ENCODE results near the gene SAT2. TPM values are rescaled to one million over a fixed set of nuclear protein-coding genes. Genes with fewer than 3 reads are reported as not detected.

The SAT2 gene
- total and polyA plus RNA-seq, 2 of the 13 experiments (the other 11 are each of a cell fraction or from before 2014, with no cell fraction given), result 37.6 to 93.7 TPM

- no TSS peak for BruUV-seq (replicated peaks)
- 100% methylated on average over 2 of the region's 2 CpGs for WGBS (ENCODE audit: low lambda C conversion rate)
- FAIRE-seq, result no peak
Measured at GRCh38 chr17:7610641-7611040, 17.0 kb downstream of the SAT2 start.

DNA sequence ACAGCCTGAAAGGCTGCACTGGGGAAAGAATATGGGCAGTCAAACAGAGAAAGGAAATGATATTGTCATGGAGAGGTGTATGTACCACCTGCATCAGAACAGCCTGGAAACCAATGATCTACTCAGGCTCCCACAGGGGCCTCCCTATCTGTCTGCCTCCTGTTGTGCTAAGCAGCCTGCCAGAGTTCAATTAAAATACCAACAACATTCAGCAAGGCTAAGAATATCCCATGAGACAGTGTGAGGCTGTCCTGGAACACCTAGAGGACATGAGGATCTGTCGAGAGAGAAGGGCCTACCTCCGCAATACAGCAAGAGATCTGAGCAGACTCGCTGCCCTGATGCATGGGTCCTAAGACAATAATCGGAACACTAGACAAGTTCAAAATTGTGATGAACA lies 21.3 kb downstream of the SAT2 start:
- no peak overlapping the region for H3K4me3 ChIP-seq (replicated peaks in 1 of 3; ENCODE audit: insufficient read depth in 1 of 3, low read depth in 2 of 3, low read length in 3 of 3)
- H3K27ac ChIP-seq (ENCODE audit: extremely low read length, insufficient read depth, low read length), result no peak overlapping the region
- H3K4me1 ChIP-seq (ENCODE audit: insufficient read depth, low read length), result peaks cover 10% of the 10 kb centered on the region
- intact Hi-C loops (cut with micrococcal nuclease; ENCODE audit: unreplicated experiment), result no loop called here
- no peak overlapping the region for H3K4me2 ChIP-seq (ENCODE audit: low read depth, low read length)
- no peaks in the 10 kb centered on the region for H3K27me3 ChIP-seq (ENCODE audit: control insufficient read depth in 1 of 2, insufficient read depth in 2 of 2, low read length in 2 of 2)
- ChIA-PET CTCF (ENCODE audit: low intra/inter-chr PET ratio, low total read pairs) (no interaction called here), POLR2A (no interaction called here)
- ATAC-seq (no peak), FAIRE-seq (no peak), DNase-seq (ENCODE audit: low spot score) (no peak)
- in situ Hi-C loops (cut with HindIII; ENCODE audit: extremely low pct_ligation_motif_present, low pct_unique_long_range_greater_than_20kb), result no loop called here
- no peak overlapping the region for H3K9ac ChIP-seq (ENCODE audit: insufficient read depth, low read depth, low read length)
- peaks cover 16 to 44% of the 10 kb centered on the region in 2 experiments for H3K36me3 ChIP-seq (replicated peaks in 1 of 2; ENCODE audit: control insufficient read depth in 1 of 2, insufficient read depth in 2 of 2, low read length in 2 of 2)
- H2AFZ ChIP-seq (ENCODE audit: low read length), result no peak overlapping the region
- BruUV-seq (replicated peaks), result no TSS peak
- peaks cover 11% of the 10 kb centered on the region for H3K79me2 ChIP-seq (ENCODE audit: insufficient read depth, low read length)
- H3K9me3 ChIP-seq (ENCODE audit: low read length), result no peaks in the 10 kb centered on the region
- H4K20me1 ChIP-seq (ENCODE audit: insufficient read depth, low read length), result no peaks in the 10 kb centered on the region
- 99% methylated on average over 4 of the region's 4 CpGs for WGBS (ENCODE audit: low lambda C conversion rate)
- TF ChIP-seq IRF9 (CRISPR knock-in tag; IDR thresholded peaks at IDR 0.05; ENCODE audit: borderline replicate concordance), result no peak
- no peak for TF ChIP-seq THAP9 (CRISPR knock-in tag; IDR thresholded peaks at IDR 0.05; ENCODE audit: borderline replicate concordance)
- no peak for TF ChIP-seq ZNF34 (CRISPR knock-in tag; IDR thresholded peaks at IDR 0.05; ENCODE audit: borderline replicate concordance)
- TF ChIP-seq ZNF431 (CRISPR knock-in tag; IDR thresholded peaks at IDR 0.05; ENCODE audit: borderline replicate concordance, low read depth), result no peak
- no peak for TF ChIP-seq NR2F6 (IDR thresholded peaks at IDR 0.05)
- no peak for TF ChIP-seq NR2F6 (CRISPR knock-in tag; IDR thresholded peaks at IDR 0.05)
- TF ChIP-seq HHEX (CRISPR knock-in tag; IDR thresholded peaks at IDR 0.05), result no peak

More at GRCh38 chr17:7610641-7611040, 17.0 kb downstream of the SAT2 start:
- Histone ChIP-seq H3K4me2 (ENCODE audit: low read depth, low read length) (no peak overlapping the region), H2AFZ (ENCODE audit: low read length) (no peak overlapping the region), H3K27ac (ENCODE audit: extremely low read length, insufficient read depth, low read length) (no peak overlapping the region), H4K20me1 (ENCODE audit: insufficient read depth, low read length) (no peaks in the 10 kb centered on the region), H3K9me3 (ENCODE audit: low read length) (no peaks in the 10 kb centered on the region), H3K36me3 (replicated peaks in 1 of 2; ENCODE audit: control insufficient read depth in 1 of 2, insufficient read depth in 2 of 2, low read length in 2 of 2) (peaks cover 3 to 23% of the 10 kb centered on the region in 2 experiments; a peak in 4 of 5 replicates), H3K79me2 (ENCODE audit: insufficient read depth, low read length) (peaks cover 36% of the 10 kb centered on the region), H3K9ac (ENCODE audit: insufficient read depth, low read depth, low read length) (no peak overlapping the region), H3K4me1 (ENCODE audit: insufficient read depth, low read length) (peaks cover 35% of the 10 kb centered on the region), H3K27me3 (ENCODE audit: control insufficient read depth in 1 of 2, insufficient read depth in 2 of 2, low read length in 2 of 2) (no peaks in the 10 kb centered on the region), H3K4me3 (replicated peaks in 1 of 3; ENCODE audit: insufficient read depth in 1 of 3, low read depth in 2 of 3, low read length in 3 of 3) (no peak overlapping the region)
- intact Hi-C loops (cut with micrococcal nuclease; ENCODE audit: unreplicated experiment) (no loop called here), in situ Hi-C loops (cut with HindIII; ENCODE audit: extremely low pct_ligation_motif_present, low pct_unique_long_range_greater_than_20kb) (no loop called here)
- DNase-seq (ENCODE audit: low spot score), result no peak
- TF ChIP-seq, protein P1, sequence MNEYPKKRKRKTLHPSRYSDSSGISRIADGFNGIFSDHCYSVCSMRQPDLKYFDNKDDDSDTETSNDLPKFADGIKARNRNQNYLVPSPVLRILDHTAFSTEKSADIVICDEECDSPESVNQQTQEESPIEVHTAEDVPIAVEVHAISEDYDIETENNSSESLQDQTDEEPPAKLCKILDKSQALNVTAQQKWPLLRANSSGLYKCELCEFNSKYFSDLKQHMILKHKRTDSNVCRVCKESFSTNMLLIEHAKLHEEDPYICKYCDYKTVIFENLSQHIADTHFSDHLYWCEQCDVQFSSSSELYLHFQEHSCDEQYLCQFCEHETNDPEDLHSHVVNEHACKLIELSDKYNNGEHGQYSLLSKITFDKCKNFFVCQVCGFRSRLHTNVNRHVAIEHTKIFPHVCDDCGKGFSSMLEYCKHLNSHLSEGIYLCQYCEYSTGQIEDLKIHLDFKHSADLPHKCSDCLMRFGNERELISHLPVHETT (CRISPR knock-in tag; conservative IDR thresholded peaks at IDR 0.05), result no peak
- no peak for TF ChIP-seq ZNF775 (CRISPR knock-in tag; IDR thresholded peaks at IDR 0.05; ENCODE audit: borderline replicate concordance)
- no peak for TF ChIP-seq ZNF138 (CRISPR knock-in tag; IDR thresholded peaks at IDR 0.05; ENCODE audit: low read depth)
- TF ChIP-seq, protein P2, sequence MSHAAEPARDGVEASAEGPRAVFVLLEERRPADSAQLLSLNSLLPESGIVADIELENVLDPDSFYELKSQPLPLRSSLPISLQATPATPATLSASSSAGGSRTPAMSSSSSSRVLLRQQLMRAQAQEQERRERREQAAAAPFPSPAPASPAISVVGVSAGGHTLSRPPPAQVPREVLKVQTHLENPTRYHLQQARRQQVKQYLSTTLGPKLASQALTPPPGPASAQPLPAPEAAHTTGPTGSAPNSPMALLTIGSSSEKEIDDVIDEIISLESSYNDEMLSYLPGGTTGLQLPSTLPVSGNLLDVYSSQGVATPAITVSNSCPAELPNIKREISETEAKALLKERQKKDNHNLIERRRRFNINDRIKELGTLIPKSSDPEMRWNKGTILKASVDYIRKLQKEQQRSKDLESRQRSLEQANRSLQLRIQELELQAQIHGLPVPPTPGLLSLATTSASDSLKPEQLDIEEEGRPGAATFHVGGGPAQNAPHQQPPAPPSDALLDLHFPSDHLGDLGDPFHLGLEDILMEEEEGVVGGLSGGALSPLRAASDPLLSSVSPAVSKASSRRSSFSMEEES (CRISPR knock-in tag; IDR thresholded peaks at IDR 0.05), result no peak
- no peak for ATAC-seq
- ChIA-PET CTCF (ENCODE audit: low intra/inter-chr PET ratio, low total read pairs) (no interaction called here), POLR2A (interaction anchor here (2.3 to 3.5 kb wide), 2 partner anchors 16 to 76 kb away, joined by 6 to 16 read pairs; partner anchors contain the start of genes SAT2 and TP53)

Measured in HepG2 (cell line).